ENCODE results near the gene RRP1.

The RRP1 gene

DNA sequence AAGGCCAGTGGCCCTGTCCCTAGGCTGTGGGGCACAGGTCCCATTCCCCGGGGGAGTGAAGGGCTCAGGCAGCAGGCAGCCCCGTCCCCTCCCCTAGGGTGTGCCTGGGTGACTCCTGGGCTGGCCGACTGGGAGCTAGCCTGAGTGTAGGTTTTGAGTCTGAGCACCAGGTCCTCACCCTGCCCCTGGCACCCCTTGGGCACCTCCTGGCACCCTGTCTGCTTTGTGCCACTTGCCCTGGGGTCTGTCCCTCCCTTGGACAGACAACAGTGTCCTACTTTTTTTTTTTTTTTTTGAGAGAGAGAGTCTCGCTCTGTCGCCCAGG, 24.2 kb downstream of the RRP1 start:
- no peak for DNase-seq (ENCODE audit: low read depth)
- TF ChIP-seq, protein P1, sequence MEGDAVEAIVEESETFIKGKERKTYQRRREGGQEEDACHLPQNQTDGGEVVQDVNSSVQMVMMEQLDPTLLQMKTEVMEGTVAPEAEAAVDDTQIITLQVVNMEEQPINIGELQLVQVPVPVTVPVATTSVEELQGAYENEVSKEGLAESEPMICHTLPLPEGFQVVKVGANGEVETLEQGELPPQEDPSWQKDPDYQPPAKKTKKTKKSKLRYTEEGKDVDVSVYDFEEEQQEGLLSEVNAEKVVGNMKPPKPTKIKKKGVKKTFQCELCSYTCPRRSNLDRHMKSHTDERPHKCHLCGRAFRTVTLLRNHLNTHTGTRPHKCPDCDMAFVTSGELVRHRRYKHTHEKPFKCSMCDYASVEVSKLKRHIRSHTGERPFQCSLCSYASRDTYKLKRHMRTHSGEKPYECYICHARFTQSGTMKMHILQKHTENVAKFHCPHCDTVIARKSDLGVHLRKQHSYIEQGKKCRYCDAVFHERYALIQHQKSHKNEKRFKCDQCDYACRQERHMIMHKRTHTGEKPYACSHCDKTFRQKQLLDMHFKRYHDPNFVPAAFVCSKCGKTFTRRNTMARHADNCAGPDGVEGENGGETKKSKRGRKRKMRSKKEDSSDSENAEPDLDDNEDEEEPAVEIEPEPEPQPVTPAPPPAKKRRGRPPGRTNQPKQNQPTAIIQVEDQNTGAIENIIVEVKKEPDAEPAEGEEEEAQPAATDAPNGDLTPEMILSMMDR (conservative IDR thresholded peaks at IDR 0.05; ENCODE audit: low read length) = no peak

DNA sequence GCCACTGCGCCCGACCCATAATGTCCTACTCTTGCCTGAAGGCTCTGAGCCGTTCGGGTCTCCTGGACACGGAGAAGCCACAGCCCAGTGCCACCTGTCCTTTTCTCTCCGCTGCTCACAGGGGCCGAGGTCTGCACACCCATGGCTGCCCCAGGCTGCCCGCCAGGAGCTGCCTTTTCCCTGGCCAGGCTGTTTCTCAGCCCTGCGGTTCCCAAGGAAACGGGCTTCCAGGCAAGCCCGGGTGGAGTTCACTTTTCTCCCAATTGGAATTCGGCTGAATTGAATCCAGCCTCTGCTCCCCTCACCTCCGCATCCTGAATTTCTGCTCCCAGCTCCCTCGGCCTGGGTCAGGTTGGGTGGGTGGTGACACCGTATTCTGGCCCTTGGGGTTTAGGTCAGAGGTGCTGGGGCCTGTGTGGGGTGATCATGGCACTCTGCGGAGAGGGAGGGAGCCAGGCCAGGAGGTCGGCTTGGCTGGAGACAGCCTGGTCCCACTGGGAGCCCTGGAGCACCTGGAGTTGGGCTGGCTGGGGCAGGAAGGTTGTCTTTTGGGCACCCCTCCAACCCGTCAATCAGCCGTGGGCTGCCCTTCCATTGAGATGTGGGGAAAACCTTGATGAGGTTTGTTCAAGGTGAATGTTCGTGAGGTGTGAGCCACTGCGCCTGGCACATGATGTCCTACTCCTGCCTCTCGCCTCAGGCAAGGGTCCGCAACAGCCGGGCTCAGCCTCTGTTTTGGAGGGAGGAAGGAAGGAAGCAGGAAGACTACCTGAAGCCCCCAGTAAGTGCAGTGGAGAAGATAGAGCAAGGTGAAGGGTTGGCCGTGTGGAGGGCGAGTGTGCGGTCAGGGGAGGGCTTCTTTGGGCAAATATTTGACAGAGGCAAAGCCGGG, 25.1 kb downstream of the RRP1 start:
- TF ChIP-seq, protein P1 (conservative IDR thresholded peaks at IDR 0.05; ENCODE audit: low read length) = no peak
- DNase-seq (ENCODE audit: low read depth) = peak; percentile 32
- H3K4me3 ChIP-seq (ENCODE audit: low read length) = no peak overlapping the region

More for the DNA sequence above, 24.2 kb downstream of the RRP1 start:
- no peak overlapping the region for H3K4me3 ChIP-seq (ENCODE audit: low read length)

DNA sequence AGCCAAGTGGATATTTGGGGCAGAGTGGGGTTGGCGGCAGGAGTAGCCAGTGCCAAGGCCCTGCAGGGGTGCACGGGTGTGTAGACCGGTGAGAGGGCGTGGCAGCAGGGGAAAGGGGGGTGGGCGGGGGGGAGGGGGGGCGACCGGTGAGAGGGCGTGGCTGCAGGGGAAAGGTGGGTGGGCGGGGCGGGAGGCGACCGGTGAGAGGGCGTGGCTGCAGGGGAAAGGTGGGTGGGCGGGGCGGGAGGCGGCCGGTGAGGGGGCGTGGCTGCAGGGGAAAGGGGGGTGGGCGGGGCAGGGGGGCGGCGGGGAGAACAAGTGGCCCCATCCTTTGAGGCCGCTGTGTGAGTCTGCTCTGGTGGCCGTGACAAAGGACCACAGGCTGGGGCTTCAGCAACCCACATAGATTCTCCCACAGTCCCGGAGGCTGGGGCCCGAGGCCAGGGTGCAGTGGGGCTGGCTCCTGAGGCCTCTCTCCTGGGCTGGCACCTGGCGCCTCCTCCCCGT, 25.8 kb downstream of the RRP1 start:
- DNase-seq (ENCODE audit: low read depth) = no peak
- H3K4me3 ChIP-seq (ENCODE audit: low read length) = no peak overlapping the region
- TF ChIP-seq, protein P1 (conservative IDR thresholded peaks at IDR 0.05; ENCODE audit: low read length) = no peak

DNA sequence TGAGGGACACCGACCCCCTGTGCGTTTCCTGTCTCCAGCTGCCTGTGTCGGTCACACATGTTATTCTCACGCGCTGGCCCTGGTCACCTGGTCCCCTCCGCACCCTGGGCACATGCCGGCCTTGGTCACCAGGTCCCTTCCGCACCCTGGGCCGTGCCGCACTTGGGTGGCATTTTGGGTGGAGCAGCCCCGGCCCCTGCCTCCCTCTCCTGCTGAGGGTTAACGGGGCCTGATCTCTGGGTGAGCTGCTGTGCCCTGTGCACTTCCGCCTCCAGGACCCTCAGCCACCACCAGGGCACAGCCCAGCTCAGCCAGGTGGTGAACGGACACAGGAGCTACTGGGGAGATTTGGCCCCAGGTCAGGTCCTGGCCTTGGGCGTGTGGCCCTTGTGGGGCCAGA, 26.6 kb downstream of the RRP1 start:
- no peak for DNase-seq (ENCODE audit: low read depth)

DNA sequence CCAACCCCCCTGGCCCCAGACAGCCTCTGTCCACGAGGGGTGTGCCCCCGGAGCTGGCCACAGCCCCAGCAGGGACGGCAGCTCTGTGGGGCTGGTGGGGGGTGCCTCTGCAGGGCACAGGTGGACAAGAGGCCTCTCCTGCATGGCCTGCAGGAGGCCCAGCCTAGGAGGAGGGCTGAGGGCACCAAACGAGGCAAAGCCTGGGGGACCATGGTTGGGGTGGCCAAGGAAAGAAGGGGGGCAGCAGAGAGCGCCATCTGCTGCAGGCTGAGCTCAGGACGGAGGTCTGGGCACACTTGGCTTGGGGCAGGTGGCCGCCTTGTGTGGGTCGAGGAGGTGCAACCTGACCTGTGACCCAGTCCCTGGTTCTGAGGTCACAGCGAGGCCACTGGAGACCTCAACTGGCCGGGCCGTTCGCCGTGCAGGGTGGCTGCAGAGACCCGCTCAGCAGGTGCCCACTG, 27.3 kb downstream of the RRP1 start:
- no peak for DNase-seq (ENCODE audit: low read depth)
- H3K4me3 ChIP-seq (ENCODE audit: low read length) = no peak overlapping the region
- TF ChIP-seq, protein P1 (conservative IDR thresholded peaks at IDR 0.05; ENCODE audit: low read length) = no peak

More for the DNA sequence above, 26.6 kb downstream of the RRP1 start:
- TF ChIP-seq, protein P1 (conservative IDR thresholded peaks at IDR 0.05; ENCODE audit: low read length) = no peak
- no peak overlapping the region for H3K4me3 ChIP-seq (ENCODE audit: low read length)

DNA sequence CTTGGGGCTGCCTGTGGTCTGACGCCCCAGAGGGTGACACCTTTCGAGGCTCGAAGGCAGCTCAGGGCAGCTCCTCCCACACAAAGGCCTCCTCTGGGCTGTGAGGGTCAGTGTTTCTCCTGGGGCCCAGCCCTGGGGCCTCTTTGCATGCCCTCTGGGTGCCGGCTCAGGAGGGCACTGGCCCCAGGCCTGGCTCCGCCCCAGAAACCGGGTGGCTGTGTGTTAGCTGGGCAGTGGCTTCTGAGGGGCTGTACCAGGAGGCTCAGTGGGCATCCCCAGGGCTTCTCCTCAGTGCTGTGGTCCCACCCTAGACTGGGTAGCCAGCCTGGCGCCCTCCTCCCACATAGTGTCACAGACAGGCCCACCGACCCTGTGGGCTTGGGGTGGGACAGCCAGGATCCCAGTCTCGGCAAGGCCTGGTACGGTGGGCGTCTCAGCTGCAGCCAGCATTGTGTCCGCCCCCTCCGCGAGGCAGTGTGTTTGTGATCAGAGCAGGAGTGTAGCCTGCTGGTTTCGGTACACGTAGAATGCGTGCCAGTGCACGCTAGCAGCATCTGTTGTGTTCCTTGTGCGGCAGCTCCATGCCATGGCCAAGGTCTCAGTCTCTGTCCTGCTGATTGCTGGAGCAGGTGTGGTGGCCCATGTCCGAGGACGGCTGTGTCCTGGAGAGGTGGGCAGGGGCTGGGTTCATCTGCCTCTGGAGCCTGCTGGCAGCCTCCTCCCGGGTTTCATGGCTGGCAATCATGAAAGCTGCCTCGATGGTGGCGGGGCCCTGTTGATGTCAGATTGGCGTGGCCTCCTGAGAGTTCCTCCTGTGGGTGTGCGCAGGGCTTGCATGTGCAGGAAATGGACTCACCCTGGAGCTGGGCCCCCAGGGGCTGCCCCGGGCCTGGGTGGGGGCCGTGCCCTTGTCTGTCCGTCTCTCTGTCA, 28.0 kb downstream of the RRP1 start:
- no peak overlapping the region for H3K4me3 ChIP-seq (ENCODE audit: low read length)
- TF ChIP-seq, protein P1 (conservative IDR thresholded peaks at IDR 0.05; ENCODE audit: low read length) = no peak
- DNase-seq (ENCODE audit: low read depth) = no peak
